ENCODE results near the gene C2orf15. TPM values are rescaled to one million over a fixed set of nuclear protein-coding genes. Genes with fewer than 3 reads are reported as not detected.

Gene C2orf15
- total and polyA plus RNA-seq, 10 of the 15 experiments (the other 5 are each of a cell fraction or from before 2014, with no cell fraction given) = 1.4 to 3.4 (median 2.4) TPM

DNA sequence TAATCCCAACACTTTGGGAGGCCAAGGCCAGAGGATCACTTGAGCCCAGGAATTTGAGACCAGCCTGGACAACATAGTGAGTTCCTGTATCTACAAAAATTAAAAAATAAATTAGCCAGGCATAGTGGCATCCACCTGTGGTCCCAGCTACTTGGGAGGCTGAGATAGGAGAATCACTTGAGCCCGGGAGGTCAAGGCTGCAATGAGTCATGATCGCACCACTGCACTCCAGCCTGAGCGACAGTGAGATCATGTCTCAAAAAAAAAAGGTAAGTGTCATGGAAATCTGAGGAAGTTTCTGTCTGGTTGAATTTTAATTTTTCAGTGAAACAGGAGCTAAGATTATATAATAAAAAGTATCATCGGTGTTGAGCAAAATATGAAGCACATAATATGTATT, 2.5 kb upstream of the C2orf15 start:
- no peaks in the 10 kb centered on the region for H4K20me1 ChIP-seq (ENCODE audit: control insufficient read depth, insufficient read depth)
- H3K4me3 ChIP-seq = no peak overlapping the region
- intact Hi-C loops (cut with micrococcal nuclease; ENCODE audit: unreplicated experiment) = no loop called here
- H3K4me1 ChIP-seq (ENCODE audit: control insufficient read depth, insufficient read depth, low read length) = peaks cover 10% of the 10 kb centered on the region
- no peak overlapping the region for H3K27ac ChIP-seq (ENCODE audit: control insufficient read depth, insufficient read depth)
- no peak overlapping the region for H3K4me2 ChIP-seq (ENCODE audit: control insufficient read depth, insufficient read depth)
- ChIA-PET RAD21 (ENCODE audit: unreplicated experiment) (no interaction called here), CTCF (no interaction called here), SMC1A (ENCODE audit: uncharacterized antibody, unreplicated experiment) (interaction anchor here (0.6 to 1.5 kb wide), 4 partner anchors 16 to 61 kb away, joined by 3 read pairs; no protein-coding TSS in a partner anchor), POLR2A (no interaction called here)
- H3K9me3 ChIP-seq (replicated peaks; ENCODE audit: control insufficient read depth, insufficient read depth, low read length) = no peaks in the 10 kb centered on the region
- DNase-seq (ENCODE audit: low read depth, low spot score) (no peak), ATAC-seq (no peak), FAIRE-seq (no peak)
- no peaks in the 10 kb centered on the region for H3K27me3 ChIP-seq (replicated peaks in 1 of 2; ENCODE audit: control insufficient read depth in 2 of 2, insufficient read depth in 2 of 2, low read length in 1 of 2)
- H3K36me3 ChIP-seq (ENCODE audit: control insufficient read depth in 2 of 2, insufficient read depth in 2 of 2, low read length in 1 of 2) = no peaks in the 10 kb centered on the region
- no peaks in the 10 kb centered on the region for H3K79me2 ChIP-seq (ENCODE audit: control insufficient read depth, insufficient read depth, low read length)
- BruUV-seq (replicated peaks) = no TSS peak
- TF ChIP-seq, protein P1, sequence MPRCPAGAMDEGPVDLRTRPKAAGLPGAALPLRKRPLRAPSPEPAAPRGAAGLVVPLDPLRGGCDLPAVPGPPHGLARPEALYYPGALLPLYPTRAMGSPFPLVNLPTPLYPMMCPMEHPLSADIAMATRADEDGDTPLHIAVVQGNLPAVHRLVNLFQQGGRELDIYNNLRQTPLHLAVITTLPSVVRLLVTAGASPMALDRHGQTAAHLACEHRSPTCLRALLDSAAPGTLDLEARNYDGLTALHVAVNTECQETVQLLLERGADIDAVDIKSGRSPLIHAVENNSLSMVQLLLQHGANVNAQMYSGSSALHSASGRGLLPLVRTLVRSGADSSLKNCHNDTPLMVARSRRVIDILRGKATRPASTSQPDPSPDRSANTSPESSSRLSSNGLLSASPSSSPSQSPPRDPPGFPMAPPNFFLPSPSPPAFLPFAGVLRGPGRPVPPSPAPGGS (IDR thresholded peaks at IDR 0.05; ENCODE audit: borderline replicate concordance, insufficient read depth, low read depth, low read length, poor library complexity, severe bottlenecking) = peak; percentile 67
- TF ChIP-seq, protein P2, sequence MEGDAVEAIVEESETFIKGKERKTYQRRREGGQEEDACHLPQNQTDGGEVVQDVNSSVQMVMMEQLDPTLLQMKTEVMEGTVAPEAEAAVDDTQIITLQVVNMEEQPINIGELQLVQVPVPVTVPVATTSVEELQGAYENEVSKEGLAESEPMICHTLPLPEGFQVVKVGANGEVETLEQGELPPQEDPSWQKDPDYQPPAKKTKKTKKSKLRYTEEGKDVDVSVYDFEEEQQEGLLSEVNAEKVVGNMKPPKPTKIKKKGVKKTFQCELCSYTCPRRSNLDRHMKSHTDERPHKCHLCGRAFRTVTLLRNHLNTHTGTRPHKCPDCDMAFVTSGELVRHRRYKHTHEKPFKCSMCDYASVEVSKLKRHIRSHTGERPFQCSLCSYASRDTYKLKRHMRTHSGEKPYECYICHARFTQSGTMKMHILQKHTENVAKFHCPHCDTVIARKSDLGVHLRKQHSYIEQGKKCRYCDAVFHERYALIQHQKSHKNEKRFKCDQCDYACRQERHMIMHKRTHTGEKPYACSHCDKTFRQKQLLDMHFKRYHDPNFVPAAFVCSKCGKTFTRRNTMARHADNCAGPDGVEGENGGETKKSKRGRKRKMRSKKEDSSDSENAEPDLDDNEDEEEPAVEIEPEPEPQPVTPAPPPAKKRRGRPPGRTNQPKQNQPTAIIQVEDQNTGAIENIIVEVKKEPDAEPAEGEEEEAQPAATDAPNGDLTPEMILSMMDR (IDR thresholded peaks at IDR 0.05 in 2 of 3, conservative IDR thresholded peaks at IDR 0.05 in 1 of 3; ENCODE audit: control insufficient read depth in 2 of 3, extremely low read depth in 1 of 3, insufficient read depth in 1 of 3, low read depth in 3 of 3, low read length in 3 of 3) = no peak
- TF ChIP-seq TCF7 (IDR thresholded peaks at IDR 0.05; ENCODE audit: borderline replicate concordance) = no peak
- TF ChIP-seq, protein P3, sequence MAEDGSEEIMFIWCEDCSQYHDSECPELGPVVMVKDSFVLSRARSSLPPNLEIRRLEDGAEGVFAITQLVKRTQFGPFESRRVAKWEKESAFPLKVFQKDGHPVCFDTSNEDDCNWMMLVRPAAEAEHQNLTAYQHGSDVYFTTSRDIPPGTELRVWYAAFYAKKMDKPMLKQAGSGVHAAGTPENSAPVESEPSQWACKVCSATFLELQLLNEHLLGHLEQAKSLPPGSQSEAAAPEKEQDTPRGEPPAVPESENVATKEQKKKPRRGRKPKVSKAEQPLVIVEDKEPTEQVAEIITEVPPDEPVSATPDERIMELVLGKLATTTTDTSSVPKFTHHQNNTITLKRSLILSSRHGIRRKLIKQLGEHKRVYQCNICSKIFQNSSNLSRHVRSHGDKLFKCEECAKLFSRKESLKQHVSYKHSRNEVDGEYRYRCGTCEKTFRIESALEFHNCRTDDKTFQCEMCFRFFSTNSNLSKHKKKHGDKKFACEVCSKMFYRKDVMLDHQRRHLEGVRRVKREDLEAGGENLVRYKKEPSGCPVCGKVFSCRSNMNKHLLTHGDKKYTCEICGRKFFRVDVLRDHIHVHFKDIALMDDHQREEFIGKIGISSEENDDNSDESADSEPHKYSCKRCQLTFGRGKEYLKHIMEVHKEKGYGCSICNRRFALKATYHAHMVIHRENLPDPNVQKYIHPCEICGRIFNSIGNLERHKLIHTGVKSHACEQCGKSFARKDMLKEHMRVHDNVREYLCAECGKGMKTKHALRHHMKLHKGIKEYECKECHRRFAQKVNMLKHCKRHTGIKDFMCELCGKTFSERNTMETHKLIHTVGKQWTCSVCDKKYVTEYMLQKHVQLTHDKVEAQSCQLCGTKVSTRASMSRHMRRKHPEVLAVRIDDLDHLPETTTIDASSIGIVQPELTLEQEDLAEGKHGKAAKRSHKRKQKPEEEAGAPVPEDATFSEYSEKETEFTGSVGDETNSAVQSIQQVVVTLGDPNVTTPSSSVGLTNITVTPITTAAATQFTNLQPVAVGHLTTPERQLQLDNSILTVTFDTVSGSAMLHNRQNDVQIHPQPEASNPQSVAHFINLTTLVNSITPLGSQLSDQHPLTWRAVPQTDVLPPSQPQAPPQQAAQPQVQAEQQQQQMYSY (CRISPR knock-in tag; IDR thresholded peaks at IDR 0.05) = no peak
- in situ Hi-C loops (cut with MboI) = no loop called here
- H2AFZ ChIP-seq (ENCODE audit: control insufficient read depth, low read depth, low read length) = no peak overlapping the region
- H3K9ac ChIP-seq (ENCODE audit: control insufficient read depth, insufficient read depth, low read length) = no peak overlapping the region
- 99% methylated on average over 4 of the region's 4 CpGs for WGBS (ENCODE audit: insufficient coverage, insufficient replicate concordance, low lambda C conversion rate, missing lambda C conversion rate)
